DMS53 treated with DMSO at 0.1 percent for 48 hours (cell line): ENCODE results near the gene ALDH1L2.
"Not testable (repeated sequence)": the region's sequence is repeated elsewhere in the genome, so short reads cannot be mapped to it uniquely, and the experiment has no call there.

Experiments
- DNase-seq: peaks from one replicate; lab custom pipeline; 2025; ENCODE audit not compliant: unreplicated experiment; lab: John Stamatoyannopoulos, UW

The ALDH1L2 gene

DNA sequence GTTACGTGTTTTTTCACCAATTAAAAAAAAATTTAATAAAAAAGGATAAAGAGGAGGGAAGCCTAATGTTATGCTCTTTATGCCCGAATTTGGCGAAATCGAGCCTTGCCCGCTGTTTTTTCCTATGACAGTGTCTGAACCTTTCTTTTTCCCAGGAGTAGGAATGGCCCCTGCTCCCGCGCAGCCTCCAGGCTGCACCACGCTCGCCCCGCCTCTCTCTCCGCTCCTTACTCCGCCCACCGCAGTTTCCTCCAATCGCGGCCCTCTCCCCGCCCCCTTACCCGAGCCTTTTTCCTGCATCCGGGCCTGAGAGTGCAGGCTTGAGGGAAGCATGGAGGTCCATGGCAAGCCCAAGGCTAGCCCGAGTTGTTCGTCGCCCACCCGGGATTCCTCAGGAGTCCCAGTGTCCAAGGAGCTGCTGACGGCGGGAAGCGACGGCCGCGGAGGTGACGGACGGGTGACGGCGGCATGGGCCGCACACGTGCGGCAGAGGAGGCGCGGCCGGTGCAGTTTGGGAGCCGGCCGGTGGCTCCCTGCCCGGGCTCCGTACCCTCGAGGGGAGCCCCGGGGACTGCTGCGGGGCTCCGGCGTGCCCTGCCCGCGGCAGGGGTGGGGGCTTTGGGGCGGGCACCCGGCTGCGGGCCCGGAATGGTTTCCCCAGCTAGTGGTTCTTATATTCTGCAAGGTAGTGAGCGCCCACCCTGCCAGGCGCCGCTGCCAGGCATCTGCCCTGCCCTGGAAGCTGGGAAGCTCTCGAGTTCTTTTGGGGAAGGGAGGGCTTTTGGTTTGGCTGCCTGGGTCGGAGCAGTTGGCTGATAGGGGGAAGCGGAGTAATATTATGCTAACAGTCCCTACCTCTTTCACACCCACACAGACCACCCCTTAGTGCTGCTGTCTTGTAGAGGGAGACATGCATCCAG lies 98.0 kb downstream of the ALDH1L2 start, which contains the start of gene NOPCHAP1:
NOPCHAP1 (plus strand) TSS at position 295 of the 920 bp plus-strand sequence; CDS start at position 332, 37 bp downstream.
- peak; percentile 95 for DNase-seq

DNA sequence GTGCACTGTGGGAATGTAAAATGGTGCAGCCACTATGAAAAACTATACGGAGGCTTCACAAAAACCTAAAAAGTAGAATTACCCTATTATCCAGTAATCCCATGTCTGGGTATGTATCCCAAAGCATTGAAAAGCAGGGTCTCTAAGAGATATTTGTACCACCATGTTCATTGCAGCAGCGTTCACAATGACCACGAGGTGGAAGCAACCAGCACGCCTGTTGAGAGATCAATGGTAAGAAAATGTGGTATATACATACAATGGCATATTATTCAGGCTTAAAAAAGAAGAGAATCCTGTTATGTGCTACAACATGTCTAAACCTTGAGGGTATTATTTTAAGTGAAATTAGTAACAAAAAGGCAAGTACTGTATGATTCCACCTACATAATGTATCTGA lies 99.1 kb downstream of the ALDH1L2 start:
- DNase-seq: peak; percentile 35

DNA sequence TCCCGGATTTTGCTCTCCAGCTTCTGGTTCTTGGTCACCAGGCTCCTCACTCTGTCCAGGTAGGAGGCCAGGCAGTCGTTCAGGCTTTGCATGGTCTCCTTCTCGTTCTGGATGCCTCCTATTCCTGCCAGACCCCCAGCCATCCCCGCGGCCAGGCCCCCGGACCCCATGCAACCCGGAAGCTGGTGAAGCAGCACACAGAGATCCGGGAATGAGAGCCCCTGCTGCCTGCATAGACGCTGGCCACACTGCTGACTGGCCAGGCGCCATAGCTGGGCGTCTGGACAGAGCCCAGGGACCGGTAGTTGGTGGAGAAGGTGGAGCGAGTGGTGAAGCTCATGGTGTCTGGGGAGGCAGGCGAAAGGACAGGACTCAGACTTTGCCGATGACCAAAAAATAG lies 106.6 kb downstream of the ALDH1L2 start:
- DNase-seq: not testable (repeated sequence)

DNA sequence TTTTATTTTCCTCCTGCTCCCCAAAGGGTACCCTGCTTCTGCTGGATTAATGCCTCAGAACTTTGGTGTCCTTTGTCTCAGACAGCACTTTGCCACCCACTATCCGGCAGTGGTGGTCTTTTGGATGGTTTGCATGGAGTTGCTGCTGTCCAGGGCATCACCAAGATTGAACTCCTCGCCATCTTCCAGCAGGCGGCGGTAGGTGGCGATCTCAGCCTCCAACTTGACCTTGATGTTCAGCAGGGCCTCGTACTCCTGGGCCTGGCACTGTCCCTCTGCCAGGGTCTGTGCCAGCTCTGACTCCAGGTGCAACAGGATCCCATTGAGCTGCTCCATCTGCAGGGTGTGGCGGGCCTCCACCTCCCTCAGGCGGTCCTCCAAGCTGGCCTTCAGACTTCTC lies 107.6 kb downstream of the ALDH1L2 start:
- no peak for DNase-seq

DNA sequence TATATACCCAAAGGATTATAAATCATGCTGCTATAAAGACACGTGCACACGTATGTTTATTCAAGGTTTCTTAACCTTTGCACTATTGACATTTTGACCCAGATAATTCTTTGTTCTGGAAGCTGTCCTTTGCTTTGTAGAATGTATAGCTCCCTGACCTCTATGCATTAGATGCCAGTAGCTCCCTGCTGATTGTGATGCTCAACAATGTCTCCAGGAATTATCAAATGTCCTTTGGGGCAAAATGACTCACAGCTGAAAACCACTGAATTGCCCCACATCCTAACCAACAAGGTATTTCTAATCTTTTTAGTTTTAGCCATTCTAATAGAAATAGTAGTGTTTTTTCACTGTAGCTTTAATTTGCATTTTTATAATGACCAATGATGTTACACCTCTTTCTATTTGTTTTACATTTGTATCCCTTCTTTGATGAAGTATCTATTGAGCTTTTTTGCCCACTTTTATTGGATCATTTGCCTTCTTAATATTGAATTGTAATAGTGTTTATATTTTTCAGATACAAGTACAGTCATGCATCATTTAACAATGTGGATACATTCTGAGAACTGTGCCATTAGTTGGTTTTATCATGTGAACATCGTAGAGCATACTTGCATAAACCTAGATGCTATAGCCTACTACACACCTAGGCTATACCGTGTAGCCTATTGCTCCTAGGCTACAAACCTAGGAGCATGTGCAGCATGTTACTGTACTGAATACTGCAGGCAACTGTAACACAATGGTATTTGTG lies 108.5 kb downstream of the ALDH1L2 start:
- no peak for DNase-seq

DNA sequence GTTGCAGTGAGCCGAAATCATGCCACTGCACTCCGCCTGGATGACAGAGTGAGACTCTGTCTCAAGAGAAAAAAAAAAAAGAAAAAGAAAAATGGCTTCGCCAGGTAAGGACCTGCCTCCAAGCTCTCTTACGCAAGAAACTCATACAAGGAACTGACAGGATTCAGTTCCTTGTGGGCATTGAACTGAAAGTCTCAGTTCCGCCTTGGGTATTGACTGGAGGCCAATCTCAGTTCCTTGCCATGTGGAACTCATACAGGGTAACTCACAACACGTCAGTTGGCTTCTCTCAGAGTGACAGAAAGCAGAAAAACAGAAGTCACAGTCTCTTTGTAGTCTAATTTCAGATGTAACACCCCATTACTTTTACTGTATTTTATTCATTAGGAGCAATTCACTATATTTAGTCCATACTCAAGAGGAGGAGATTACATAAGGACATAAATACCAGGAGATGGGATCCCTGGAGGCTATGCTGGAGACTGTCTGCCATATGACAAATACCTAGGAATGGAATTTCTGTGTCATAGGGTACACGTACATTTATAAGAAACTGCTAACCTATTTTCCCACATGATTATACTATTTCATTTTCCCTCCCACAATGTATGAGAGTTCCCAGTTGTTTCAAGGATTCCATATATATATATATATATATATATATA lies 109.5 kb downstream of the ALDH1L2 start:
- no peak for DNase-seq

DNA sequence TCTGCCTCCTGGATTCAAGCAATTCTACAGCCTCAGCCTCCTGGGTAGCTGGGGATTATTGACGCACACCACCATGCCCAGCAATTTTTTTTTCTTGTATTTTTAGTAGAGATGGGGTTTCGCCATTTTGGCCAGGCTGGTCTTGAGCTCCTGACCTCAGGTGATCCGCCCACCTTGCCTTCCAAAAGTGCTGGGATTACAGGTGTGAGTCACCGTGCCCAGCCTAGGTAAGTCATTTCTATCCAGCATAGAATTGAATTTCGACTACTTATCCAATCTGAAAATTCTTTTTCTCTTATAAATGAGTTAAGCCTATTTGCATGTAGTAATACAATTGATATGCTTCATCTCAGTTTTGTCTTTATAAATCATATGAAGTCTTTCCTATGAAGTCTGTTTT lies 111.0 kb downstream of the ALDH1L2 start:
- no peak for DNase-seq

DNA sequence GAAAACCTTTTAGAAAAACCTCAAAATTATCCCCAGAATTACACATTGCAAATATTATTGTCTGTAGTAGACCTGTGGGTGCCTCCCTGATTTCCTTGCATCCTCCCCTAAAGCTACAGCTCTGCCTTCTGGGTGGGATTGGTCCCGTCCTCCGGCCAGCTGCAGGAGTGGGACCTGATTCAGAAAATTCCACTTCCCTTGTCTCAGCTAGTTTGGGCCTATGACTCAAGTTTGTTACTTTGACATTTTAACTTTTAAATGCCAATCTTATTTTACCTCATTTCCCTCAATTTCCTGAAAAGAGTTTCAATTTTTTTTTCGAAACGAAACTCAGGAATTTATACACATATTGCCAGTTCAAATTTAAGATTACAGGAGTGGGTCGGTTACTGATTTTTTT lies 113.0 kb downstream of the ALDH1L2 start:
- DNase-seq: no peak
